NCI-H146 (cell line): ENCODE measurements around the gene NPHS2.

Source experiments
- DNase-seq: peaks from one replicate; lab custom pipeline; 2025; lab: John Stamatoyannopoulos, UW

NPHS2 gene

GRCh38 chr1:179575497-179576314 lies at the start of gene NPHS2:
TSS of gene NPHS2 (minus strand) at chr1:179575948. CDS start at chr1:179575864, 84 bp downstream.
- no peak for DNase-seq

GRCh38 chr1:179612361-179612760 lies 36.6 kb upstream of the NPHS2 start:
- no peak for DNase-seq

DNA sequence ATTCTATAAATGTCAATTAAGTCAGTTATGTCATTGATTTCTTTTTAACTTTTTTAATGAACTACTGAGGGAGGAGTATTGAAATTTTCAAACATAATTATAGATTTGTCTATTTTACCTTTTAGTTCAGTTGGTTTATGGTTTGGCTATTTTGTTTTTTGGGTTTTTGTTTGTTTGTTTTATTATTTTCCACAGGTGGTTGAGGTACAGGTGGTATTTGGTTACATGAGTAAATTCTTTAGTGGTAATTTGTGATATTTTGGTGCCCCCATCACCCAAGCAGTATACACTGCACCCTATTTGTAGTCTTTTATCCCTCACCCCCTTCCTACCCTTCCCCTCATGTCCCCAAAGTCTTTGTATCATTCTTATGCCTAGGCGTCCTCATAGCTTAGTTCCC lies 25.3 kb upstream of the NPHS2 start:
- DNase-seq: no peak

DNA sequence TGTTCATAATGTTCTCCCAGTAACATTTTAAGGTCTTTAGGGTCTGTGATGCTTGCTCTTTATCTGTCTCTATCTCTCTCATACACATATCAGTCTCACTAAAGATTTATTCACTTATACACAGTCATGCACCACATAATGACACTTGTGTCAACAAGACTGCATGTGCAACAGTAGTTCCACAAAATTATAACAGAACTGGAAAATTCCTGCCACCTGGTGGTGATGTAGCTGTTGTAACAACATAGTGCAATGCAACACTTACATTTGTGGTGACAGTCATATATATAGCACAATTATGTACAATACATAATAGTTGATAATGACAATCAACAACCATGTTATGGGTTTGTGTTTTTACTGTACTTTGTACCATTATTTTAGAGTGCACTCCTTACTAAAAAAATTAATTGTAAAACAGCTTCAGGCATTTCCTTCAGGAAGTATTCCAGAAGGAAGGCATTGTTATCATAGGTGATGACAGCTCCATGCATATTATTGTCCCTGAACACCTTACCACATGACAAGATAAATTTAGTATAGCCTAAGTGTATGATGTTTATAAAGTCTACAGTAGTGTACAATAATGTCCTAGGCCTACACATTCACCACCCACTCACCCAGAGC lies 24.0 kb upstream of the NPHS2 start:
- DNase-seq: peak; percentile 16

- DNase-seq: no peak
These were observed 22.9 kb upstream of the NPHS2 start for GRCh38 chr1:179598631-179599030.

- DNase-seq: no peak
These were observed 16.1 kb upstream of the NPHS2 start, which contains the start of gene TDRD5 for GRCh38 chr1:179591592-179592580. TSS of gene TDRD5 (plus strand) at chr1:179591832. CDS start at chr1:179592616, 784 bp downstream.

DNA sequence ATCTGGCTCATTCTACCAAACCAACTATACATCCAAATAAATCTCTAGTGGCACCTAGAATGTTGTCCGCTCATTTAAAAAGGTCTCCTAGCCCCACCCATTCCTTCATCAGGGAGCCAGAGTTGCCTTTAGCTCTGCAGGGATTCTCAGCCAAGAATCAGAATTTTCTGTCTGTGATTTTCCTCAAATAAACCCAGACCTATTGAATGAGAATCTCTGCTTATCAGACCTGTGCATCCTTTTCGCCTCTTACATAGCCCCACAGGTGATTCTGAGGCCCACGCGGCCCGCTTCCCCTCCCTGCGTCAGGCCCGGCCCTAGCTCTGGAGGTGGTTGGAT lies 15.5 kb upstream of the NPHS2 start:
- DNase-seq: no peak

GRCh38 chr1:179590671-179591070 lies 14.9 kb upstream of the NPHS2 start:
- DNase-seq: no peak

- no peak for DNase-seq
These were observed 13.8 kb upstream of the NPHS2 start for GRCh38 chr1:179589509-179589908.

- DNase-seq: no peak
These were observed 12.8 kb upstream of the NPHS2 start for GRCh38 chr1:179588425-179589024.

GRCh38 chr1:179587336-179587735 lies 11.6 kb upstream of the NPHS2 start:
- no peak for DNase-seq

GRCh38 chr1:179586107-179586823 lies 10.5 kb upstream of the NPHS2 start:
- peak; percentile 34 for DNase-seq

GRCh38 chr1:179583771-179584320 lies 8.1 kb upstream of the NPHS2 start:
- DNase-seq: no peak

- DNase-seq: no peak
These were observed 761 bp upstream of the NPHS2 start for GRCh38 chr1:179576509-179576908.

GRCh38 chr1:179558078-179558477 lies 17.7 kb downstream of the NPHS2 start:
- no peak for DNase-seq

GRCh38 chr1:179554427-179554826 lies 21.3 kb downstream of the NPHS2 start:
- no peak for DNase-seq

GRCh38 chr1:179550746-179551682 lies 24.7 kb downstream of the NPHS2 start:
- no peak for DNase-seq

GRCh38 chr1:179549368-179549700 lies 26.4 kb downstream of the NPHS2 start:
- no peak for DNase-seq

GRCh38 chr1:179548666-179549367 lies 26.9 kb downstream of the NPHS2 start:
- DNase-seq: no peak
